Stimulated activated CD4-positive, alpha-beta T cell treated with anti-CD3 and anti-CD28 coated beads, TNF-alpha, amount 100 ng/mL, for 4 hours (primary cell): ENCODE data around the gene GRIN1.

Experiments
- DNase-seq, 3 experiments: peaks; one replicate each; pipeline ENCODE4 v3.0.0-alpha.2; 2020; ENCODE audit warnings: low read depth in 3 of 3

GRIN1 gene

DNA sequence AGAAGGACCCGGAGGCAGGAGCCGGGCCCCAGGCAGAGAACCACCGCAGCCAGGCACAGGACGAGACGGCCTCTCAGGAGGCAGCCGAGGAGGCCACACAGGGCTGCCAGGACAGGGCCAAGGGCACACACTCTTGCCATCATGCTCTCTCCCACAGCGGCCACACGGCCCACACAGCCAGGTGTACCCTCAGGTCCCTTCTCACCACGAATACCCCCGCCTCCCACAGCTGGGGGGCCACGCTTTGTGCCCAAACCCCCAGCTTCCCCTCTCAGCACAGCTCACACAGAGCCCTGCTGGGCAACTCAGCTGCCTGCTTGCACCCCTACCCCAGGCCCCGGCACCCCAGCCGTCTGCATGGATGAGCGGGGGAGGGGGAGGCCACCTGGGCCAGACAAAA is 54.8 kb downstream of the GRIN1 start:
- no peak for DNase-seq

- DNase-seq: no peak
Observed at GRCh38 chr9:137194388-137194787, 55.4 kb downstream of the GRIN1 start.

GRCh38 chr9:137194909-137195308 is 56.0 kb downstream of the GRIN1 start:
- DNase-seq: no peak

DNA sequence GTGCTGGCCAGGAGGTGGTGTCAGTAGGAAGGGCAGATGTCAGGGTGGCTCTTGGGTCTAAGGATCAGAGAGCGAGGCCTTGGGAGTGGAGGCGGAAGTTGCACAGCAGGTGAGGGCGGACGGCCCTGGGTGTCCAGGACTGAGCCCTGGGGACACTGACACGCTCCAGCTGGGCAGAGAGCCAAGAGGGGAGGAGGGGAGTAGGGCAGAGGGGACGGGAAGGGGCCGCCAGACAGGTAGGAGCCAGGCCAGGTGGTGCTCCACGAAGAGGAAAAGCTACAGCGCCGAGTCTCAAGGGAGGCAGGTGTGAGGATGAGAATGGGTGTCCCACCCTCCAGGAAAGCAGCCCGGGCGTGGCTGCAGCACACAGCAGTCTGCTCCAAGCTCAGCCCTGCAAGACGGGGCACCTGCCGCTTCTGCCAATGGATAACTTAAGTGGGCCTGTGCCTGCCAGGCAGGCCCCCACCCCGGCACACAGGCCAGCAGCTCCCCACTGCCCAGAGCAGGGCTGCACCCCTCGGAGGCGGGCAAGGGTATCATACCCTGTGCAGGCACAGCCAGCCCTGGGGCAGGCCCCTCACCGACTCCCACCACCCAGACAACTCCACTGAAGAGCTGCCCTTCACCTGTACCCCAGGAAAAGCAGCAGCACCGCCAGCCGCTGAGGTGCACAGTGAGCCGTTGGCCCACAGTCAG is 56.7 kb downstream of the GRIN1 start:
- no peak for DNase-seq

DNA sequence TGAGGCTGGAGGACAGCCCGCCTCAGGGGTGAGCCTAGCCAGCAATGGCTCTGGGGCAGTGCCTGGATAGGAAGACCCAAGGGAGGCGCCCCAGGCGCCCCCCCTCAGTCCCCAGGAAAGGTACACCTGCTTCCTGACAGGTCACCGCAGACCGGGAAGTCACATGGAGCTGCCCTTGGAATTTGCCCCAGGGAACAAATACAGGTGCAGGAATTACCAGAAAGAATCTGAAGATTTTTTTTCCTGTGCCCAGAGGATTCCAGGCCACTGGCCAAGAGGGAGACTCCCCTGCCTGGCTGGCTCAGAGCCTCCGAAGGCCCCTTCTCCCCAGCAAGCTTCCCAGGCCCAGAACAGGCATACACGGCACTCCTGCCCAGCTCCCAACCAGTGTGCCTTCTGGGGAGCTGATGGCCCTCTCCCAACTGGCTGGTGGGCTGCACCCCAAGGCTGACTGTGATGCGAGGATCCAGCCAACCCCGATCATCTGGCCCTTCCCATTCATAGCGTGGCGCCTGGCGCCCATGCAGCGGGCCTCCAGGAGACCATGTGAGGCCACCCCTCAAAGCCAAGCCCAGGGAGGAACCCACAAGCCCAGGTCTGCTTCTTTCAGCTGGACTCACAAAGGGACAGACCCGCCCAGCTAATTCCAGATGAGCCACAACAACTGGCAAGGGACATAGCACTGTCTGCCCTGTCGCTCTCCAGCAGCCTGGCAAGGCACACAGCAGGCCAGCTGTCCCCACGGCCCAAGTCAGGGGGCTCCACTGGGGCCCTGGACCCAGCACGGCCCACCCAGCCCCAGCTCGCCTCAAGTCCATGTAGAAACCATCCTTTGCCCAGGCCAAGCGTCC is 59.3 kb downstream of the GRIN1 start:
- no peak for DNase-seq

- no peak for DNase-seq
Observed at GRCh38 chr9:137198902-137199283, 59.9 kb downstream of the GRIN1 start.

DNA sequence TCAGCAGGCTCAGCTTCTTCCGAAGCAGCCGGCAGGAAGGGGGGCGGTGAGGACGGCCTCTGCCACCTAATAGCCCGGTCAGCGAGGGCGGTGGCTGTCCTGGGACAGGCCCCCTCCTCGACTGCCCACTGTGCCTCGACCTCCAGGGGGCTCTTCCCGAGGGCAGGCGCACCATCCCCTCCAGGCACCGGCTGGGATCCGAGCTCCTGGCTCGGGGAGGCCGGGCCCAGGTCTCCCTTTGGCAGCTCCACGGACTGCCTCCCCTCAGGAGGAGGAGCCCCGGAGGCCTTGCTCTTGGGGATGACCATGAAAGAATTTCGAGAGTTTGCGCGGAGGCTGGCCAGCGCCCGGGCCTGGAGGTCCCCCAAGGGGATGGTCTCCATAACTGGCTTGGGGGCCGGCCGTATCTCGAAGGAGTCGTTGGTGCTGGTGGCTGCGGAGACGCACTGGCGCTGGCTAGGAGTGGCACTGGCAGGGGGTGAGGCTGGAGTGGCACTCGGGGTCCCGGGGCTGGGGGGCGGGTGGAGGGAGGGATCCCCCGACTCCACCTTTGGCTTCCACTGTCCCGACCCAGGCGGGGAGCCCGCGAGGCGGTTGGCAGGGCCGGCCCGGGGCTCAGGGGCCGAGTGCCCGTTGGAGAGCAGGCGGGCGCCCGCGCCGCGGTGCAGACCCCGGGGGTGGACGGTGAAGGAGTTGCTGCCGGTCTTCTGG is 60.6 kb downstream of the GRIN1 start:
- DNase-seq: no peak

DNA sequence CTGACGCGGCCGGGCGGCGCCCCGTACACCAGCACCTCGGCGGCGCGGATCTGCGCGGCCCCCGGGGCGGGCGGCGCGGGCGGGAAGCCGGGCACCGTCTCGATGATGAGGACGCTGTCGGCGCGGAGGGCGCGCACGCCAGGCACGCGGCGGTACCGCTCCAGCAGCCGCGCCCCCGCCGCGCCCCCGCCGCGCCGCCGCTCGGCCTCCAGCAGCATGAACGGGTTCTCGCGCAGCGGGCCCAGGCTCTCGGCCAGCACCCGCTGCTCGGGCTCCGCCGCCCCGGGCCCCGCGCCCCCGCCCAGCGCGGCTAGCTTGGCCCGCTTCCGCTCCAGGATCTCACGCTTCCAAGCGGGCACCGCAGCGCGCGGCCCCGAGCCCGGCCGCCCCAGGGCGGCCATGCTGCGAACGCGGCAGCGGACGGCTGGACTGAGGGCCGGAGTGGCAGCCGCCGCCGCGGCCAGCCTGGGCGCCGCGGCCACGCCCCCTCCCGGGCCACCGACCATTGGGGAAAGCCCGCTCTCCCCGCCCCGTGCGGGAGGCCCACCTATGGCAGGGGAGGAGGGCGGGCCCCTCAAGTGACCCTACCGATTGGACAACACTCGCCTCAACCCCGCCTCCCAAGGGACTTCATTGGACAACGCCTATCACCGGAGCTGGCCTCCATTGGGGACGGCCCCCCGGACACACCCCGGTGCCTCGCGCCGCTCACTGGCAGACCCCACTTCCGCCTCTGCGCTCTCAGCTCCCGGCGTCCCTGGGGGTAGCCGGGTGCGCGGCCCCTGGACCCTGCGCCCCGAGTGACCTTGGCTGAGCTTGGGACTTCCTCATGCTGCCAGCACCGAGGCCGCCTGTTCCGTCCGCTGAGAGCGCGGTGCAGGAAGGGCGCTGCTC is 61.6 kb downstream of the GRIN1 start, which contains the start of gene TPRN:
Gene TPRN, minus strand, starts transcription at position 431 of the 894 bp plus-strand sequence. Its CDS starts 30 bp downstream, at position 401.
- DNase-seq: peak; percentile 89 to 98 (median 96)

- DNase-seq: no peak
Observed at GRCh38 chr9:137201205-137201868, 62.4 kb downstream of the GRIN1 start.

GRCh38 chr9:137202966-137203365 is 64.0 kb downstream of the GRIN1 start:
- DNase-seq: no peak

DNA sequence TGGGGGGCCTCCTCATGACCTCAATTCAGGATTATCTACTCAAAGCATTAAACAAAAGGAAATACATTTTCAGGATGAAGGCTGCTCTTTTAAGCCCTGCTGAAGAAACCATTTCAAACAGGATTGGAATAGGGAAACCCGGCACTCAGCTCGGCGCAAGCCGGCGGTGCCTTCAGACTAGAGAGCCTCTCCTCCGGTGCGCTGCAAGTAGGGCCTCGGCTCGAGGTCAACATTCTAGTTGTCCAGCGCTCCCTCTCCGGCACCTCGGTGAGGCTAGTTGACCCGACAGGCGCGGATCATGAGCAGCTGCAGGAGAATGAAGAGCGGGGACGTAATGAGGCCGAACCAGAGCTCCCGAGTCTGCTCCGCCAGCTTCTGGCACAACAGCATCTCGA is 65.8 kb downstream of the GRIN1 start:
- no peak for DNase-seq

DNA sequence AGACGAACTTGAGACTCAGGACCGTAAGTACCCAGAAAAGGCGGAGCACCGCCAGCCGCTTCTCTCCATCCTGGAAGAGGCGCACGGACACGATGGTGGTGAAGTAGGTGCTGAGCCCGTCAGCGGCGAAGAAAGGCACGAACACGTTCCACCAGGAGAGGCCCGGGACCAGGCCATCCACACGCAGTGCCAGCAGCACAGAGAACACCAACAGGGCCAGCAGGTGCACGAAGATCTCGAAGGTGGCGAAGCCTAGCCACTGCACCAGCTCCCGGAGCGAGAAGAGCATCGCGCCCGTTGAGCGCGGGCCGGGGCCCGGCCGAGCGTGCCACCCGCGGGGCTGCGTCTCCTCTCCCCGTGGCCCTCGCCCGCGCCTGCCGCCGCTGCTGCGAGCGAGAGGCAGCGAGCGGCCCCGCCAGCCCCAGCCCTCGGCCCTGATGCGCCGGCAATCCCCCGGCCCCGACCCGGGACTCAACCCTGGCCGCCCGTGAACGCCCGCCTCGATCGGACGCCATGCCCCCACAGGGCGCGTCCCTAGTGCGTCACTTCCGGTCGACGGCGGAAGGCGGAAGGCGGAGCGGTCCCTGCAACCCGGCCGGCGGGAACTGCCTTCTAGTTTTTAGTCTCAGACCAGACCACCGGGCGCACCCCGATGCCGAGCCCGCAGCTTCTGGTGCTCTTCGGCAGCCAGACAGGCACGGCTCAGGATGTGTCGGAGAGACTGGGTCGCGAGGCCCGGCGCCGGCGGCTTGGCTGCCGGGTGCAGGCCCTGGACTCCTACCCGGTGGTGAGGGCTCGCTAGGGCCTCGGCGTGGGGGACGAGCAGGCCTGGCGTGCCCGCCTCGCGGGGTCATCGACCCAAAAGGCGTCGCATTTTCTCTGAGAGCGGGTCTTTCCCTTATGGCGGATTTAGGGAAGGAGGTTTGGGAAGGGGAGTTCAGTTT is 66.4 kb downstream of the GRIN1 start, which contains the start of the genes NDOR1 and TMEM203:
Gene NDOR1, plus strand, starts transcription at position 575 of the 944 bp plus-strand sequence. Its CDS starts 78 bp downstream, at position 653.
Gene TMEM203, minus strand, starts transcription at position 523 of the 944 bp plus-strand sequence. Its CDS starts 234 bp downstream, at position 289.
- DNase-seq: peak; percentile 83 to 93 (median 84)

GRCh38 chr9:137206602-137207001 is 67.6 kb downstream of the GRIN1 start:
- no peak for DNase-seq

- DNase-seq: no peak
Observed at GRCh38 chr9:137211532-137211931, 72.6 kb downstream of the GRIN1 start.

DNA sequence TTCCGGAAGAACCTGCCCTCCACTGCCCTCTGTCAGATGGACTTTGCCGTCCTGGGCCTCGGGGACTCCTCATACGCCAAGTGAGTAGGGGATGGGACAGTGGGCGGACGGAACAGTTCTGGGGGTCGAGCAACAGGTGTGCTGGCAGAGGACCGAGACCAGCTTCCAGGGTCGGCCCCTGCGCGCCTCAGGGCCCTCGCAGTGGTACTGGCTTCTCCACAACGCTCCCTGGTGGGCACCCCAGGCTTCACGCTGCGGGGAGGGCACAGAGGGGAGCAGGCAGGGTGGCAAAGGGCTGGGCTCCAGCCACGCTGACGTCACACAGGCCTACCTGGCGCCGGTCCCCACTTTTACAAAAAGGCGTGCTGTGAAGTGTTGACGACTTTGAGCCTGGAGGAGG is 73.6 kb downstream of the GRIN1 start:
- DNase-seq: no peak

- DNase-seq: no peak
Observed at GRCh38 chr9:137213160-137214060, 74.5 kb downstream of the GRIN1 start.

GRCh38 chr9:137214620-137215019 is 75.7 kb downstream of the GRIN1 start:
- DNase-seq: no peak
